Kidney (tissue), 14 donors: Measurements from ENCODE around the gene IFNGR1. TPM values are rescaled to one million over a fixed set of nuclear protein-coding genes. Genes with fewer than 3 reads are reported as not detected.
"Not testable (repeated sequence)": the region's sequence is repeated elsewhere in the genome, so short reads cannot be mapped to it uniquely, and the experiment has no call there.

Experiments
- DNase-seq, 5 donors: peaks; one replicate each; pipeline ENCODE4 v3.0.0-alpha.2; 2013 to 2020
- FAIRE-seq: peaks from 2 replicates; lab custom pipeline; 2012; peaks lifted over from hg19 to GRCh38; lab: Jason Lieb, UNC
- H3K27ac ChIP-seq, 2 donors: one replicate each; pipeline ENCODE4 v1.7.0; 2013; ENCODE audit warnings: low read depth in 2 of 2, low read length in 2 of 2, inconsistent platforms in 1 of 2
- H3K27me3 ChIP-seq: one replicate; pipeline ENCODE4 v1.7.1; 2013; ENCODE audit warnings: low read length, inconsistent platforms; ENCODE audit not compliant: control insufficient read depth, insufficient read depth
- H3K36me3 ChIP-seq, 3 donors: one replicate each; pipeline versions ENCODE4 v1.7.0 to v1.7.1; 2013; ENCODE audit warnings: low read length in 3 of 3, control low read depth in 1 of 3, inconsistent platforms in 1 of 3; ENCODE audit not compliant: insufficient read depth in 3 of 3, control insufficient read depth in 2 of 3
- H3K4me1 ChIP-seq, 3 donors: one replicate each; pipeline versions ENCODE4 v1.7.0 to v1.7.1; 2013; ENCODE audit warnings: low read length in 3 of 3, inconsistent platforms in 1 of 3, low read depth in 1 of 3; ENCODE audit not compliant: control insufficient read depth in 2 of 3, insufficient read depth in 2 of 3
- H3K4me3 ChIP-seq, 3 donors: one replicate each; pipeline versions ENCODE4 v1.7.0 to v1.8.1; 2013; ENCODE audit warnings: low read length in 3 of 3, control low read depth in 1 of 3, inconsistent platforms in 1 of 3
- H3K9ac ChIP-seq, 3 donors: one replicate each; pipeline versions ENCODE4 v1.7.0 to v1.7.1; 2013; ENCODE audit warnings: low read length in 3 of 3, control low read depth in 1 of 3, inconsistent platforms in 1 of 3
- H3K9me3 ChIP-seq, 3 donors: one replicate each; pipeline versions ENCODE4 v1.7.0 to v1.7.1; 2013; ENCODE audit warnings: low read length in 3 of 3, control low read depth in 1 of 3, inconsistent platforms in 1 of 3; ENCODE audit not compliant: control insufficient read depth in 2 of 3, insufficient read depth in 1 of 3
- CTCF ChIP-seq: IDR thresholded peaks from 3 replicates; pipeline ENCODE4 v1.5.1; 2012; ENCODE audit warnings: mild to moderate bottlenecking, moderate library complexity, borderline replicate concordance; ENCODE audit not compliant: insufficient read depth; ENCODE audit errors: extremely low read depth
- intact Hi-C: fragments of 100-400 bp; cut with DNase I; formaldehyde crosslinking; loops from one replicate; pipeline ENCODE4 v1.11.1; 2022
- polyA plus RNA-seq: library from polyadenylated mRNA; stranded (reverse); fragments of 350-450 nt; fragmentation: Illumina TruSeq; extraction: RNeasy Lipid Tissue Mini Kit (QIAGEN cat#74804); gene quantifications from one replicate; pipeline ENCODE4 v1.2.3, GENCODE V29; 2014; ENCODE audit warnings: low read depth, low replicate concordance; ENCODE audit not compliant: insufficient read depth
- total RNA-seq: library from RNA; stranded (reverse); fragmentation: NEBNext Ultra II Directional; extraction: Animal tissue kit (Norgen Biotek cat#: 25700); gene quantifications from one replicate; pipeline ENCODE4 v1.2.1, GENCODE V29; 2021
- donor health status: control.
- donor health status: control.
- donor health status: control.
- donor health status: control.
- donor health status: control.
- donor health status: DM: yes; HTN: yes; CAD: no.
- donor health status: Normal renal cell carcinoma (clear cell type).

The IFNGR1 gene
- total and polyA plus RNA-seq, 2 donors from 2014 or later = 42.8 to 94.3 TPM

DNA sequence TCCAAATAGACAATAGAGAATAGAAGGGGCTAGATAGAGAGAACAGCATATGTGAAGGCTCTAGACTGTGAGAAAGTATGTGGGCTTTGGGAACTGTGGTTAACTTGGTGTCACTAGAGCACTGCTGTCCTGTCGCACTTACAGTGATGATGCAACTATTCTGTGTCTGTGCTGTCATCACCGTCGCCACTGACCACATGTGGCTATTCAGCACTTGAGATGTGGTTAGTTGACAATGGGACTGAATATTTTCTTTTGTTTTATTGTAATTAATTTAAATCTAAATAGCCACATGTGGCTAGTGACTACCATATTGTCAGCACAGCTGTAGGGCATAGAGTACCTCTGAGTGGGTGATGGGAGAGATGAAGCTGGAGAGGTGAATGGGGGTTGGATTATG, 39.0 kb upstream of the IFNGR1 start:
- no peaks in the 10 kb centered on the region for H3K27me3 ChIP-seq
- H3K9me3 ChIP-seq = peaks cover 0 to 9% (median 0%) of the 10 kb centered on the region in 3 donors
- H3K9ac ChIP-seq = no peak overlapping the region
- H3K4me1 ChIP-seq = no peaks in the 10 kb centered on the region
- intact Hi-C loops = no loop called here
- no peak for DNase-seq
- no peak overlapping the region for H3K4me3 ChIP-seq
- no peak for FAIRE-seq
- H3K27ac ChIP-seq = no peak overlapping the region
- H3K36me3 ChIP-seq = no peaks in the 10 kb centered on the region
- TF ChIP-seq CTCF = no peak

DNA sequence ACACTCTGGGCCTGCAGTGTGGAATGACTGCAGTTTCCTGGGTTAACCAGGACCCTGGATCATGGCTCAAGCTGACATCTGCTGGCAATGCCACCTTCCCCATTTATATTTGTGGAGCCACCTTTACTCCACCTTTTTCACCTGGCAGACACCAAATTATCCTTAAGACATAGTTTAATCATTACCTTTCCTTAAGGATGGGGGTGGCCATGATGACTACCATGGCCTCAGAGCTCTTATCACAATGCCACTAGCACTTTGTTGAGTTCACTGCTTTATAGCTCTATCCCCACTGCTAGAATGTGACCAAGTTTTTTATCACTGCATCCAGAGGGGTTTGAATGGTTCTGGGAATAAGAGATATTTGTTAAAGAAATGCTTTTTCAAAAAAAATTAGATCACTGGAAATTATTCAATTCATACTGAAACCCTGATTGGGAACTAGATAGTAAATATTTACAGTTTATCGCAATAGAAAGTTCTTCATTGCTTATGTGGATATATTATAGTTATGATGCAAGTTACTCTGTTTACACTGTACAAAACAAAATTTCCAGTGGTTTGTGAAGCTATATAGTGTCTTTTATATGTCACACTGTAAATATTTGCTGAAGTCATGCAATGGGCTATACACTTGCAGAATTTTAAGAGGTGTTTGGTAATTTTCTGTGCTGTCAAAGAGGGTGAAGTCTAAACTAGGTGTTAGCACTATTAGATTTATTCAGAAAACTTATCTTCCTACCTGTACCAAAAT, 37.3 kb upstream of the IFNGR1 start:
- no peaks in the 10 kb centered on the region for H3K36me3 ChIP-seq
- intact Hi-C loops = no loop called here
- no peak overlapping the region for H3K4me3 ChIP-seq
- no peaks in the 10 kb centered on the region for H3K4me1 ChIP-seq
- TF ChIP-seq CTCF = no peak
- peaks cover 0 to 9% (median 0%) of the 10 kb centered on the region in 3 donors for H3K9me3 ChIP-seq
- no peaks in the 10 kb centered on the region for H3K27me3 ChIP-seq
- DNase-seq = no peak
- H3K9ac ChIP-seq = no peak overlapping the region
- no peak overlapping the region for H3K27ac ChIP-seq
- FAIRE-seq = no peak

DNA sequence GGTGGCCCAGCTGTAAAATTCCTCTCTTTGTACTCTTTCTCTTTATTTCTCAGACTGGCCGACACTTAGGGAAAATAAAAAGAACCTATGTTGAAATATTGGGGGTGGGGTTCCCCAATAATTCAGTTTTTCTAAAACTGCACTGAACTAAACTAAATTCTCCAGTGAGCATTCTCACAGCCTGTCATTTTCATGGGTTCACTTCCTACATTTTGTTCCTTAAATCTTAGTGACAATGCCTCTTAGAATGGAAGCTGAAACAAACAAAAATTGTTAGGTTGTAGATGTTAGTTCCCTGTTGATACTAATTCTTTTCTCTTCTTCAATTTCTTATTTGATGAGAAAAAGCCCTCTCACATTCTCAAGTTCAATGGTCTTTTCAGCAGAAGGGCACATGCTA, 35.8 kb upstream of the IFNGR1 start:
- H3K4me1 ChIP-seq = no peaks in the 10 kb centered on the region
- no peaks in the 10 kb centered on the region for H3K36me3 ChIP-seq
- H3K9me3 ChIP-seq = peaks cover 0 to 9% (median 0%) of the 10 kb centered on the region in 3 donors
- no peak overlapping the region for H3K4me3 ChIP-seq
- DNase-seq (no peak), FAIRE-seq (no peak)
- no peak overlapping the region for H3K27ac ChIP-seq
- intact Hi-C loops = no loop called here
- no peak for TF ChIP-seq CTCF
- H3K27me3 ChIP-seq = no peaks in the 10 kb centered on the region
- no peak overlapping the region for H3K9ac ChIP-seq

- H3K4me1 ChIP-seq, H3K27ac ChIP-seq, H3K9ac ChIP-seq, H3K4me3 ChIP-seq, H3K27me3 ChIP-seq, H3K36me3 ChIP-seq, FAIRE-seq, DNase-seq, H3K9me3 ChIP-seq, intact Hi-C loops: not testable (repeated sequence)
These were observed 35.2 kb upstream of the IFNGR1 start for GRCh38 chr6:137254430-137254829.
